PFSK-1 (cell line): ENCODE measurements around the gene APAF1.

Experiments
- POLR2AphosphoS5 ChIP-seq: IDR thresholded peaks from 2 replicates; pipeline ENCODE4 v1.6.1; 2012; ENCODE audit warnings: low read depth, mild to moderate bottlenecking, control low read depth, low read length, moderate library complexity
- SIN3A ChIP-seq: IDR thresholded peaks from 2 replicates; pipeline ENCODE4 v1.6.1; 2012; ENCODE audit warnings: mild to moderate bottlenecking, low read length, moderate library complexity, borderline replicate concordance; ENCODE audit not compliant: insufficient read depth
- TAF1 ChIP-seq: IDR thresholded peaks from 2 replicates; pipeline ENCODE4 v1.6.1; 2012; ENCODE audit warnings: low read length, control low read depth, borderline replicate concordance; ENCODE audit not compliant: insufficient read depth
- TF ChIP-seq, protein P1 (sequence below), 2 experiments: IDR thresholded peaks; 2 replicates each; pipeline versions ENCODE4 v1.6.1 to v1.8.0; 2011 to 2012; ENCODE audit warnings: low read depth in 2 of 2, low read length in 2 of 2, control low read depth in 1 of 2, inconsistent platforms in 1 of 2, mild to moderate bottlenecking in 1 of 2, moderate library complexity in 1 of 2; ENCODE audit not compliant: insufficient read depth in 1 of 2

DNA sequence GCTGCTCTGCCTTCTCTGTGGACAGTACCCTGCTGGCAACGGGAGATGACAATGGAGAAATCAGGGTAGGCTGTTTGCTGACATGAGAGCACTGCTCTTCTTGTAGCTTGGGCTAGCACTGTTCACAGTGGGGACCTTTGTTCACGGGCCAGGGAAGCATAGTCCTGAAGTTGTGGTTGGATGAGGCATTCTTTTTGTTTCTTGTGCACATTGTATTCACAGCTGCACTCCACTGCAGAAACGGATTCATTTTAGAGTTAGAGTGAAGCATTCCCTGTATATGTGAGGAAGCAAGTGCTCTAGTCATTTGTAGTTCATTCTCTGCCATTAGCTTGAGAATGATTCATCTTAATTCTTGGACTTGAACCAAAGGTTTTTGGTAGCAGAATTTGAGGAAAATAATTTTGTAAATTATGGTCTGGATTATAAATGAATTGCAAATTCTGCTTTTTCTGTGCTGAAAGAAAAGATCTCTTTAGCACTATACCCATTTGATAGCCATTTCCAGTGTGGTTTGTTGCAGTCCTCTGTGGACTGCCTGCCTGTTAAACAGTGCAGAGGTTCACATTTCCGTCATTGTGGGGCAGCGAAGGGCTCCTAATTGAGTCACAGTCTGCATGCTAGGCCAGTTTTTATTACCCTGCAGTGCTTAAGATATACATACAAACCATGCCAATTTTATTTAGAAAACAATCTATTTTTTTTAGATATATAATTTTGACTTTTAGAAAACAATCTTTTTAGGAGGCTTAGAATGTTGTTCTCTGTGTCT lies 80.6 kb downstream of the APAF1 start:
- no peak for TF ChIP-seq POLR2AphosphoS5
- TF ChIP-seq, protein P1, sequence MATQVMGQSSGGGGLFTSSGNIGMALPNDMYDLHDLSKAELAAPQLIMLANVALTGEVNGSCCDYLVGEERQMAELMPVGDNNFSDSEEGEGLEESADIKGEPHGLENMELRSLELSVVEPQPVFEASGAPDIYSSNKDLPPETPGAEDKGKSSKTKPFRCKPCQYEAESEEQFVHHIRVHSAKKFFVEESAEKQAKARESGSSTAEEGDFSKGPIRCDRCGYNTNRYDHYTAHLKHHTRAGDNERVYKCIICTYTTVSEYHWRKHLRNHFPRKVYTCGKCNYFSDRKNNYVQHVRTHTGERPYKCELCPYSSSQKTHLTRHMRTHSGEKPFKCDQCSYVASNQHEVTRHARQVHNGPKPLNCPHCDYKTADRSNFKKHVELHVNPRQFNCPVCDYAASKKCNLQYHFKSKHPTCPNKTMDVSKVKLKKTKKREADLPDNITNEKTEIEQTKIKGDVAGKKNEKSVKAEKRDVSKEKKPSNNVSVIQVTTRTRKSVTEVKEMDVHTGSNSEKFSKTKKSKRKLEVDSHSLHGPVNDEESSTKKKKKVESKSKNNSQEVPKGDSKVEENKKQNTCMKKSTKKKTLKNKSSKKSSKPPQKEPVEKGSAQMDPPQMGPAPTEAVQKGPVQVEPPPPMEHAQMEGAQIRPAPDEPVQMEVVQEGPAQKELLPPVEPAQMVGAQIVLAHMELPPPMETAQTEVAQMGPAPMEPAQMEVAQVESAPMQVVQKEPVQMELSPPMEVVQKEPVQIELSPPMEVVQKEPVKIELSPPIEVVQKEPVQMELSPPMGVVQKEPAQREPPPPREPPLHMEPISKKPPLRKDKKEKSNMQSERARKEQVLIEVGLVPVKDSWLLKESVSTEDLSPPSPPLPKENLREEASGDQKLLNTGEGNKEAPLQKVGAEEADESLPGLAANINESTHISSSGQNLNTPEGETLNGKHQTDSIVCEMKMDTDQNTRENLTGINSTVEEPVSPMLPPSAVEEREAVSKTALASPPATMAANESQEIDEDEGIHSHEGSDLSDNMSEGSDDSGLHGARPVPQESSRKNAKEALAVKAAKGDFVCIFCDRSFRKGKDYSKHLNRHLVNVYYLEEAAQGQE (IDR thresholded peaks at IDR 0.05; ENCODE audit: insufficient read depth in 1 of 2, low read depth in 2 of 2, low read length in 2 of 2) = no peak
- TF ChIP-seq TAF1 = no peak
- no peak for TF ChIP-seq SIN3A
